ENCODE measurements around the gene COPS8.

The COPS8 gene

DNA sequence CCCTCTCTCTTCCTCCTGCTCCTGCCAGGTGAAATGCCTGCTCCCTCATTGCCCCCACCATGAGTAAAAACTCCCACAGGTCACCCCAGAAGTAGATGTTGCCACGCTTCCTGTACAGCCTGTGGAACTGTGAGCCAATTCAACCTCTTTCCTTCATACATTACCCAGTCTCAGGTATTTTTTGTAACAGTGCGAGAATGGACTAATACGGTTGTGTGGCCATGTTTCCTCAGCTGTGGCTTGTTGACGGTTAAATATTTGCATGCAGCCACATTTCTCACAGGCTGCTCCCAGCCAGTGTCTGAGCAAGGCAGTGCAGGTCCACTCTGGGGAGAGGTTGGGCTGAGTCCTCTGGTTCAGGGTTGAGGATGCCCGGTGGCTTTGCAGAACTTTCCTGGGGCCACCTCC lies 27.8 kb upstream of the COPS8 start:
- DNase-seq (ENCODE audit: low read depth) = no peak
- no peak overlapping the region for H3K4me3 ChIP-seq (ENCODE audit: low read length)
- TF ChIP-seq, protein P1, sequence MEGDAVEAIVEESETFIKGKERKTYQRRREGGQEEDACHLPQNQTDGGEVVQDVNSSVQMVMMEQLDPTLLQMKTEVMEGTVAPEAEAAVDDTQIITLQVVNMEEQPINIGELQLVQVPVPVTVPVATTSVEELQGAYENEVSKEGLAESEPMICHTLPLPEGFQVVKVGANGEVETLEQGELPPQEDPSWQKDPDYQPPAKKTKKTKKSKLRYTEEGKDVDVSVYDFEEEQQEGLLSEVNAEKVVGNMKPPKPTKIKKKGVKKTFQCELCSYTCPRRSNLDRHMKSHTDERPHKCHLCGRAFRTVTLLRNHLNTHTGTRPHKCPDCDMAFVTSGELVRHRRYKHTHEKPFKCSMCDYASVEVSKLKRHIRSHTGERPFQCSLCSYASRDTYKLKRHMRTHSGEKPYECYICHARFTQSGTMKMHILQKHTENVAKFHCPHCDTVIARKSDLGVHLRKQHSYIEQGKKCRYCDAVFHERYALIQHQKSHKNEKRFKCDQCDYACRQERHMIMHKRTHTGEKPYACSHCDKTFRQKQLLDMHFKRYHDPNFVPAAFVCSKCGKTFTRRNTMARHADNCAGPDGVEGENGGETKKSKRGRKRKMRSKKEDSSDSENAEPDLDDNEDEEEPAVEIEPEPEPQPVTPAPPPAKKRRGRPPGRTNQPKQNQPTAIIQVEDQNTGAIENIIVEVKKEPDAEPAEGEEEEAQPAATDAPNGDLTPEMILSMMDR (conservative IDR thresholded peaks at IDR 0.05; ENCODE audit: low read length) = no peak

DNA sequence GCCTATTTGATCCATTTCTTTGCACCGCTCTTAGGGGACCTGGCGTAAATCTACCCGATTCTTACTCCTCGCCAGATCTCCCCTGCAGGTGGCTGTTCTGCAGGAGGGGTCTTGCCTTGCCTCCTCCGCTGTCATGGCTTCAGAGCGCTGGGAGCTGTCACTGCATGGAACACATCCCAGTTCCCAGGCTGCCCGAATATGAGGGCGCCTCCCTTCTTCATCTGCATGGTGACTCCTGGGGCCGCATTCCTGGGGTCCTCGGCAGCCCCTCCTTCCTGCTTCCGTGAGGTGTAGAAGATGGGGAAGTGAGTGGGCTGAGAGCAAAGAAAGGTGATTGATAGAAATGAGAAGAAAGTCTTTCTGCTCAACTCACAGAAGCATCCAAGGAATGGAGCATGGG lies 27.3 kb upstream of the COPS8 start:
- TF ChIP-seq, protein P1 (conservative IDR thresholded peaks at IDR 0.05; ENCODE audit: low read length) = no peak
- H3K4me3 ChIP-seq (ENCODE audit: low read length) = no peak overlapping the region
- no peak for DNase-seq (ENCODE audit: low read depth)

DNA sequence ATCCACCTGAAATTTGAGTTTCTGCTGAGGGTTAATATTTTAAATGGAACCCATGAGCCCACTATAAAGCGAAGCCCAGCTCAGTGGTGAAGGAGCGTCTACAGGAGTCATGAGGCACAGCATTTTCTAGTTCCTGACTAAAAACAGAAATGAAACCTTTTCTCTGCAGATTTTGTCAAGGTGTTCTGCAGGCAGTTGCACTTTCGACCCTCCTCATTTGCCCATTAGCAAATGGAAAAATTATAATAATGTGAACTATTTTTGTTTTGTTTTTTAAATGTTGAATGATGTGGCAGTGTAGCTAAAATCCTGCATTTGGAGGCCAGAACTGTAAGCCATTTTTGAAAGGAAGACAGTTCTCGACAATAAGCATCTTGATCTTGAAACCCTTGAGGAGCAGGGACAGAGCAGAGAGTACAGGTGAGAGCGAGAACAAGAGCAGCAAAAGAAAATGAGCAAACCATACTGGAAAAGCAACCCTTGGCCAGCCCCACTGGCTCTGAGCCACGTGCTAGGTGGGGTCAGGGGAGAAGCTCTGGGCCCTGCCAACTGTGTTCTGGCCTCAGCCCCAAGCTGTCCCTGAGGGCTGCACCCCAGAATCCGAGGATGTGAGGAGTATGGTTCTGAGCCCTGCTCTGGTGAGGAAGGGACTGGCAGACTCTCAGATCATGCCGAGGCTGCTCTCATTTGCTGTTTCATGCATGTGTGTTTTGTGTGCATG lies 26.4 kb upstream of the COPS8 start:
- TF ChIP-seq, protein P1 (conservative IDR thresholded peaks at IDR 0.05; ENCODE audit: low read length) = no peak
- H3K4me3 ChIP-seq (ENCODE audit: low read length) = no peak overlapping the region
- DNase-seq (ENCODE audit: low read depth) = no peak

DNA sequence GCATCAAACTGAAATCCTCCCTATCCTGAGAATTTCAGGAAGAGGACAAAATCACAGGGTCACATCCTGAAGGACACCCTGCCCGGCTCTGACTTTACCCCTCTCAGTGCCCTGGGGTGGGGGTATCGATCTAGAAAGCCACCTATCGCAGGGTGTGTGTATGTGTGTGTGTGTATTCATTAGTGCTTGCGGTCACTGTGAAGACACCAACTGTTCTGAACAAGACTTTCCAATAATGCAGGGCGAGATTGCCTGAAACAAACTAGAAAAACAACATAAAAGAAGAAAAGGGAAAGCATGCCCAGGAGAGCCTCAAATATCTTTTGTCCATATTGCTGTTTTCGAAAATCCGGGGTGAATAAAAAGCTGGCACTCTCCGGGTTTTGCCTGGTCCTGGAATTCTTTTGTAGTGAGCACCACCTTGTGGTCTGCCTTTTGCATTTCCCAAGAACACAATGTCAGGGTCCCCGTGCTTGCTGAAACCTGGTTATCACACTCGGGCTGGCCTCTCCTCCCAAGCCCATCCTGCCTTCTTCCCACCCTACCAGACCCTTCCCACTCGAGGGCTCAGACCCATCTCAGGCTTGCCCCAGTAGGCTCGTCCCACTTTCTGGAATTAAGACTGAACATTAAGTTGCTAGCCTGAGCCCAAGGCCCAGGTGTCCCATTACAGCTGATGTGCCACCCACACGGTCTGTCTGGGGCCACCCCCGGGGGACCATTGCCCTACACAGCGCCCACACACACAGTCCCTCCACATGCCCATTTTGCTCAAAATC lies 25.0 kb upstream of the COPS8 start:
- H3K4me3 ChIP-seq (ENCODE audit: low read length) = no peak overlapping the region
- DNase-seq (ENCODE audit: low read depth) = peak; percentile 70
- TF ChIP-seq, protein P1 (conservative IDR thresholded peaks at IDR 0.05; ENCODE audit: low read length) = peak; percentile 85

DNA sequence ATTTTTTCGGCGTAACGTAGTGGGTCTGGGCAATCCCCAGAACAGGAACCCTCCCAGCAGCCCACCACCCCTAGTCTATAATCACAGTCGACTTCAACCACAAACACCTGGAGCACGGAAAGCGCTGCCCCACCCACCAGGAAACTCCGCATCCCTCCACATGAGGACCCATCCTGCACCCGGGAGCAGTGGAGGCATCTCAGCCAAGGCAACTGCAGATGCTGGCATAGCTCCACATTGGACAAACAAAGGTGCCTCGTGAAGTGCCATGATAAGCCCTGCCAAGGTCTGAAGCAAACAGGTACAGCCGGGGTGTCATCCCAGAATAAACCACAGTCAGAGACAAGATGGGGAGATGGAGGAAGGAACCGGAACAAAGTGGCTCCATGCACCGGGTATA lies 24.3 kb upstream of the COPS8 start:
- no peak overlapping the region for H3K4me3 ChIP-seq (ENCODE audit: low read length)
- no peak for DNase-seq (ENCODE audit: low read depth)
- TF ChIP-seq, protein P1 (conservative IDR thresholded peaks at IDR 0.05; ENCODE audit: low read length) = no peak

DNA sequence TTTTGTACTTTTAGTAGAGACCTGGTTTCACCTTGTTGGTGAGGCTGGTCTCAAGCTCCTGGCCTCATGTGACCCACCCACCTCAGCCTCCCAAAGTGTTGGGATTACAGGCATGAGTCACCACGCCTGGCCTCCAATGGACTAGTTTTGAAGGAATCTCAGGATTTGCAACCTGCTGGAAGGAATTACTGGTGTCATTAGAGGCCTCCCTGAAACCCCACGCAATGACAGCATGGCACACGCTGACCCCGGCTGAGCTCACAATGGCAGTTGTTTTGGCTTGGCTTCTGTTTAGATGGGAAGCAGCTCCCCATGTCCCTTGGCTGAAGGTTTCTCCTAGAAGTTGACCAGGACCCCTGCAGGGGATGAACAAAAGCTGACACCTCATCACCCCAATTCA lies 23.1 kb upstream of the COPS8 start:
- peak; percentile 23 for DNase-seq (ENCODE audit: low read depth)
- TF ChIP-seq, protein P1 (conservative IDR thresholded peaks at IDR 0.05; ENCODE audit: low read length) = no peak
- no peak overlapping the region for H3K4me3 ChIP-seq (ENCODE audit: low read length)
